Adipose tissue (tissue), 3 donors: ENCODE results near the gene GLTPD2. TPM values are rescaled to one million over a fixed set of nuclear protein-coding genes. Genes with fewer than 3 reads are reported as not detected.
"Not testable (repeated sequence)": the region's sequence is repeated elsewhere in the genome, so short reads cannot be mapped to it uniquely, and the experiment has no call there.

Experiments used
- H3K27ac ChIP-seq: one replicate; pipeline ENCODE4 v1.5.1; 2013; ENCODE audit warnings: low read depth, low read length
- WGBS, 3 donors: extraction: QIAGEN DNeasy Blood & Tissue Kit; methylation state at CpG; one replicate each; pipeline ENCODE4 v1.1.7; 2013; 5-methylcytosine and 5-hydroxymethylcytosine counted together
- polyA plus RNA-seq, 3 donors: library from polyadenylated mRNA; stranded (reverse); fragments of 200-250 nt; gene quantifications; one replicate each; pipeline ENCODE4 v1.2.3, GENCODE V29; 2013
- donor health status: healthy with polysubstance abuse.
- donor health status: Bipolar disorder and iron deficiency.
- donor health status: healthy.

Gene GLTPD2
- polyA plus RNA-seq, 3 donors, result 0.12 TPM; not detected in 2

- 76 to 86% (median 77%) methylated on average over 10 of the region's 10 CpGs for WGBS, 3 donors
Measured at GRCh38 chr17:4800462-4801196, 11.9 kb downstream of the GLTPD2 start.

GRCh38 chr17:4802228-4802627, 13.5 kb downstream of the GLTPD2 start, which contains the start of gene C17orf114:
C17orf114 (minus strand) TSS chr17:4802328.
- no peak within 1 kb of the TSS for H3K27ac ChIP-seq
- WGBS, 3 donors, result 77 to 90% (median 83%) methylated on average over 9 of the region's 9 CpGs

More at GRCh38 chr17:4800462-4801196, 11.9 kb downstream of the GLTPD2 start:
- no peak overlapping the region for H3K27ac ChIP-seq

DNA sequence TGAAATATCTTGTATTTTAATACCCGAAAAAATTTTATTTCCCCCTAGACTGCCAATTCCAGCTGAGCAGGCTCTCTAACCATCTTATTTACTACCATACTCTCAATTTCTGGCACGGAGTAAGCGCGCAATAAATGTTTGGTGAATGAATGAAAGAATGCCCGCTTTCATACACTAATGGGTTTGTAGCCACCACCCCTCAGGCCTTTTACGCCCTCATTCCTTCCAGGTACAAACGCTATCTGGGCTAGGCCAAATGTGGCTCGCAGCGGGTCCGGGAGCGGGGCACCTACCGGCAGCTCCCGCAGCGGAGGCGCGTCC, 17.7 kb downstream of the GLTPD2 start:
- 3% methylated on average over 16 of the region's 16 CpGs for WGBS, 3 donors
- no peak overlapping the region for H3K27ac ChIP-seq

GRCh38 chr17:4806777-4807604, 18.2 kb downstream of the GLTPD2 start, which contains the start of gene PLD2:
PLD2 (plus strand) TSS chr17:4807152; CDS start chr17:4807773, 621 bp downstream.
- H3K27ac ChIP-seq, result no peak within 1 kb of the TSS
- WGBS, 3 donors, result 1% methylated on average over 53 to 106 of the region's 106 CpGs

DNA sequence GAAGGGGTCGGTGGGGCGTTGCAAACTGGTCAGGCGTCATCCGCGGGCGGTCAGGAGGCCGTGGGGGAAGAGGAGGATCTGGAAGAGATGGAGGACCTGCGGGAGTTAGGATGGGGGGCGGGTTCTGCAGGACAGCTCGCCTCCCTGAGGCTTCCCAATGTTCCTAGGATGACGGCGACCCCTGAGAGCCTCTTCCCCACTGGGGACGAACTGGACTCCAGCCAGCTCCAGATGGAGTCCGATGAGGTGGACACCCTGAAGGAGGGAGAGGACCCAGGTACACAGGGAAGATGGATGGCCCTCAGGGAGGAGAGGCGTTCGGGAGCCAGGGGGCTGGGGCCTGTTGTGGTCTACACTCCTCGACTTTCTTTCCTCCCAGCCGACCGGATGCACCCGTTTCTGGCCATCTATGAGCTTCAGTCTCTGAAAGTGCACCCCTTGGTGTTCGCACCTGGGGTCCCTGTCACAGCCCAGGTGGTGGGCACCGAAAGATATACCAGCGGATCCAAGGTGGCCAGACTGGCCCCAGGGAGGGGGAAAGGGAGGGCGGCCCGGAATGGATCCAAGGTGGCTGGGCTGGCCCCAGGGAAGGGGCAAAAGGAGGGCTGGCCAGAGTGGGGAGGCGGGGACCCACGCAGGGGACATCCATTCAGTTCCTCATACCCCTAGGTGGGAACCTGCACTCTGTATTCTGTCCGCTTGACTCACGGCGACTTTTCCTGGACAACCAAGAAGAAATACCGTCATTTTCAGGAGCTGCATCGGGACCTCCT, 19.0 kb downstream of the GLTPD2 start:
- WGBS, 3 donors, result 27 to 36% (median 33%) methylated on average over 29 to 32 of the region's 32 CpGs
- no peak overlapping the region for H3K27ac ChIP-seq

- 39 to 64% (median 51%) methylated on average over 6 of the region's 6 CpGs for WGBS, 3 donors
- no peak overlapping the region for H3K27ac ChIP-seq
Measured at GRCh38 chr17:4808378-4808767, 19.6 kb downstream of the GLTPD2 start.

- WGBS, 3 donors, result 52 to 79% (median 62%) methylated on average over 13 of the region's 13 CpGs
- H3K27ac ChIP-seq, result no peak overlapping the region
Measured at GRCh38 chr17:4810696-4811290, 22.0 kb downstream of the GLTPD2 start.

DNA sequence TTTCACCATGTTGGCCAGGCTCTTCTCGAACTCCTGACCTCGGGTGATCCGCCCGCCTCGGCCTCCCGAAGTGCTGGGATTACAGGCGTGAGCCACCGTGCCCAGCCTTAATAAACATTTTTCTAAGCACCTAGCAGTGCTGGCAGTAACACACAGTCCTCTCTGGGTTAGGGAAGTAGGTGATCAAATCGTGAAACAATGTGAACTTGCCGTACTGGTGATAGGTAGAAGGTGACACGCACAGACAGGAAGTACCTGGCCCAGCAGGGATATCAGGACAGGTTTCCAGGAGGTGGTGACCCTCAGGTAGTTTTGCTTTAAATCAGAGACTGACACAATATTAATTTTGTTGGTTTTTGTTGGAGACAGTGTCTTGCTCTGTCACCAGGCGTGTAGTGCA, 22.7 kb downstream of the GLTPD2 start:
- 89 to 98% (median 92%) methylated on average over 12 of the region's 12 CpGs for WGBS, 3 donors
- no peak overlapping the region for H3K27ac ChIP-seq

DNA sequence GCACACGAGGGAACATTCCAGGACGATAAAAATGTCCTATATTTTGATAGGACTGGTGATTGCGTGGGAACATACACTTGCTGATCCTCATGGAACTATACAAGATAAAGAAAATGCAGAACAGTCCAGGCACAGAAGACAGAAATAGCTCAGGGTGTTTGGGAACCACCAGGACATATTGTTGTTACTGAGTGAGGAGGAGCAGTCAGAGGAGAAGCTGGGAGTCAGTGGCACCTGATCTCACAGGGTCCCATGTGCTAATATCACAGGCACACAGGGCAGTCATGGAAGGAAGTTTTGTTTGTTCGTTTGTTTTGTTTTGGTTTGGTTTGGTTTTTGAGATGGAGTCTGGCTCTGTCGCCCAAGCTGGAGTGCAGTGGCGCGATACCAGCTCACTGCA, 23.9 kb downstream of the GLTPD2 start:
- H3K27ac ChIP-seq, result no peak overlapping the region
- 76 to 90% (median 88%) methylated on average over 7 of the region's 7 CpGs for WGBS, 3 donors

DNA sequence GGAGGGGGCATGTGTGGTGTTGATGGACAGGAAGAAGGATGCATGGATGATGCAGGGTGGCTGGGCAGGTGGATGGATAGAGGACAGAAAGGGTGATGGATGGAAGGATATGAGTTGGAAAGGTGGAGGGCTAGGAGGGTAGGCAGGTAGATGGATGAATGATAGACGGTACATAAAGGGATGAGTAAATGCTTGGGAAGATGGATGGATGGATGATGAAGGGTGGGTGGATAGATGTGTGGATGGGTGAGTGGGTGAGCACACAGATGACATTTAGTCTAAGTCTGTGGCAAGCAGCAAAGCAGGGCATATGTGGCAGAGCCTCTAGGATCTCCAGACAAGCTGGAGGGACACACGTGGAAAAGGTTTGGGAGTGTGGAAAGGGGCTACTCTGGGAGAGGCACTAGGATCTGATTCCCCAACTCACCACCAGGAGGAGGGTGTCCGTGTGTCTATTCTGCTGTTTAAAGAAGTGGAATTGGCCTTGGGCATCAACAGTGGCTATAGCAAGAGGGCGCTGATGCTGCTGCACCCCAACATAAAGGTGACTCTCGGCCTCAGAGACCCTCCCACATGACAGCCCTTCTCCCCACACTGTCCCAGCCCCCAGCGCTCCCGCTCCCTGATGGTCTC, 26.4 kb downstream of the GLTPD2 start:
- no peak overlapping the region for H3K27ac ChIP-seq
- WGBS, 3 donors, result 80 to 91% (median 87%) methylated on average over 7 of the region's 7 CpGs

DNA sequence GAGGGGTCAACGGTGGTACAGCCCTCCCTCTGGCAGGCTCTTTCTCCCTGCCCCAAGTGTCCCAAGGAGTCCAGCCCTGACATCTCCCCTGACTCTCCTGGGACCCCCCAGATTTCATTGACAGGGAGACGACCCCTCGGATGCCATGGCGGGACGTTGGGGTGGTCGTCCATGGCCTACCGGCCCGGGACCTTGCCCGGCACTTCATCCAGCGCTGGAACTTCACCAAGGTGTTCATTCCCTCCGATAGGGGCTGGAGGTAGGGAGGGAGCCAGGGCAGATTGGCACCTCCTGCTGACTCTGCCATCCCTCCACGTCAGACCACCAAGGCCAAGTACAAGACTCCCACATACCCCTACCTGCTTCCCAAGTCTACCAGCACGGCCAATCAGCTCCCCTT, 28.1 kb downstream of the GLTPD2 start:
- 89 to 94% (median 92%) methylated on average over 13 of the region's 13 CpGs for WGBS, 3 donors

GRCh38 chr17:4818276-4818675, 29.5 kb downstream of the GLTPD2 start:
- 78 to 83% (median 79%) methylated on average over 10 to 12 of the region's 12 CpGs for WGBS, 3 donors
- no peak overlapping the region for H3K27ac ChIP-seq

More for the DNA sequence above, 28.1 kb downstream of the GLTPD2 start:
- no peak overlapping the region for H3K27ac ChIP-seq

DNA sequence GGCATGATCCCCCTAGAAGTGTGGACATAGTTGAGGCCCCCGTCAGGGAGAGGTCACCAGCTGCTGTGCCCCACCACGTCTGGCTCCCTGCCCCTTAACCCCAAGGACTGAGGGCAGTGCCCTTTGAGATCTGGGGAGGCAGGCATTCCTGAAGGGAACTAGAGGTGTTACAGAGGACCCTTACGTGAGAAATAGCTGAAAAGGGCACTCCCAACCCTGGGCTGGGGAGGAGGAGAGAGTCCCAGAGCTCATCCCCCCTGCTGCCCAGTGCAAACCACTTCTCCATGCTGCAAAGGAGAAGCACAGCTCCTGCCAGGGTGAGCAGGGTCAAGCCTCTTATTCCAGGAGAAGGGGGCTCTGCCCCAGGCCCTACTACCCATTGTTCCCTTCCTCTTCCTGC, 34.1 kb downstream of the GLTPD2 start:
- H3K27ac ChIP-seq, result no peak overlapping the region
- WGBS, 3 donors, result 73 to 86% (median 77%) methylated on average over 3 of the region's 3 CpGs

- H3K27ac ChIP-seq, result no peak overlapping the region
- WGBS, 3 donors, result 52 to 79% (median 74%) methylated on average over 12 of the region's 12 CpGs
Measured at GRCh38 chr17:4823373-4824089, 34.8 kb downstream of the GLTPD2 start.

- no peak overlapping the region for H3K27ac ChIP-seq
- WGBS, 3 donors, result 72 to 75% (median 74%) methylated on average over 8 of the region's 8 CpGs
Measured at GRCh38 chr17:4827399-4827798, 38.6 kb downstream of the GLTPD2 start.

GRCh38 chr17:4832829-4833177, 44.0 kb downstream of the GLTPD2 start:
- 0 to 3% (median 1%) methylated on average over 8 to 10 of the region's 17 CpGs for WGBS, 3 donors
- not testable (repeated sequence) for H3K27ac ChIP-seq

DNA sequence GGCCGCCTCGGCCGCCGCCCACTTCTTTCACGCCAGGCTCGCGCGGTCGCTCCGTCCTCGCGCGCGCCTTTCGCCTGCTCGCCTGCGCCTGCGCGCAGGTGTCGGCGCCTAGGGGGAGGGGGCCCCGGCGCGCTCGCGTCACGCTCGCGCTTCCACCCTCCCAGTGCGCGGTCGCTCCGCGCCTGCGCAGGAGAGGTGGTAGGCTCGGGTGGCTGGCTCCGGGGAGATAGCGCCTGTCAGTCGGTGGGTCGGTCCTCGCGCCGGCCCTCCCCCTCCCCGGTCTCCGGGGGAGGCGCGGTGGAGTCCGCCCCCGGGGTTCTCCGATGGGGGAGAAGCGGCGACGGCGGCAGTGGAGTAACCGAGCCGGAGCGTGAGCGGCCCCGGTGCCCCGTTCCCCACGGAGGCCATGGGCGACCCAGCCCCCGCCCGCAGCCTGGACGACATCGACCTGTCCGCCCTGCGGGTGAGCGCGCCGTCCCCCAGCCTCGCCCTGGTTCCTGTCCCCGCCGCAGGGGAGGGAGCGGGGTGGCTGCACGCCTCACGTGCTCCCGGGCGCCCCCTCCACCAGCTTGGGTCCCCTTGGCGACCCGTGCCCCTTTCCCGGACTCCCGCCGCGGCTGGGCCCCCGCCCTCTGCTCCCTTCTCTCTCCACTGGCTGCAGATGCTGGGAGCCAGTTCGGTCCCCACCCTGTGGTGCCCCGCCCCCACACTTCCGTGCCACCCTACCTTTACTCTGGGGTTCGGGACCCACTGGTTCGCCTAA, 44.6 kb downstream of the GLTPD2 start, which contains the start of gene MINK1:
Gene MINK1, plus strand, starts transcription at position 163 of the 763 bp plus-strand sequence. Its CDS starts 244 bp downstream, at position 407.
- H3K27ac ChIP-seq, result no peak within 1 kb of the TSS
- 0 to 1% (median 0%) methylated on average over 66 to 84 of the region's 91 CpGs for WGBS, 3 donors
